Fibroblast of skin of right quadriceps (primary cell): ENCODE data around the gene ARL6IP6.
"Not testable (repeated sequence)": the region's sequence is repeated elsewhere in the genome, so short reads cannot be mapped to it uniquely, and the experiment has no call there.

Experiments
- DNase-seq: peaks from one replicate; pipeline ENCODE4 v3.0.0-alpha.2; 2013

The ARL6IP6 gene

GRCh38 chr2:152718076-152718908 lies at the start of gene ARL6IP6:
Gene ARL6IP6 (plus strand): TSS chr2:152718620. CDS start chr2:152718625, 5 bp downstream.
- DNase-seq = peak; percentile 89

- DNase-seq = no peak
Observed at GRCh38 chr2:152674334-152674733, 44.1 kb upstream of the ARL6IP6 start.

DNA sequence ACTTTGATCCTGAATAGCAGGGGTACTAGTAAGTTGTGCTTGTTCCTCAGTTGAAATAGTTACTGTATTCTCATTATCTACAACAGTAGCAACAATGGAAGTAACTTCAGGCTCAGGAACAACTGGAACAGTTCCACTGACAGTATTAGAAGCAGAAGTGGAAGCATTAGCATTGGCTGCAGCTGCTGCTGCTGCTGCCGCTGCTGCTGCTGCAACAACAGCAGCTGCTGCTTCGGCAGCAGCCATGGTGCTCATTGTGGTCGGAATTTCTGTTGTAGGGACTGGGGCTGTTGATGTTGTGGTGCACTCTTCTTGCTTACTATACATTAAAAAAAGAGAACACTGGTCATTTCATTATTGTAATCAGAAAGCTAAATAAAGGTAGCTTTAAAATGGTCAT lies 42.0 kb upstream of the ARL6IP6 start:
- no peak for DNase-seq

DNA sequence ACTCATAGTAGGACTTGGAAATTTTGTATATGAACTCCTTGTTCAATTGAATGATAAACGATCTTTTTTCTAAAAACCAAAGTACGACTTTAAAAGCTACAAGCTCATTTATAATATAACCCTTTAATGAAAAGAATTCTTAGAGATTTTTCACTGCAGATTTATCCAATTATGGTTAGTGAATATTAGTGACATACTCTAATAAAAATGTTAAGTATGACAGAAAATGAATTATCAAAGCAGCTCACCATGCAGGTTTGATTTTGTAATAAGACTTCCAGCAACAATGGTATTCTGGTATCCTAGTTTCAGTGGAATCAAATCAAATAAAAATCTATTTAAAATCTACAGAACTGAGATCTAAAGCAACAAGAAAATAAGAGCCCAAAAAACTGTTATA lies 39.6 kb upstream of the ARL6IP6 start:
- DNase-seq = no peak

- no peak for DNase-seq
Observed at GRCh38 chr2:152682663-152683062, 35.8 kb upstream of the ARL6IP6 start.

DNA sequence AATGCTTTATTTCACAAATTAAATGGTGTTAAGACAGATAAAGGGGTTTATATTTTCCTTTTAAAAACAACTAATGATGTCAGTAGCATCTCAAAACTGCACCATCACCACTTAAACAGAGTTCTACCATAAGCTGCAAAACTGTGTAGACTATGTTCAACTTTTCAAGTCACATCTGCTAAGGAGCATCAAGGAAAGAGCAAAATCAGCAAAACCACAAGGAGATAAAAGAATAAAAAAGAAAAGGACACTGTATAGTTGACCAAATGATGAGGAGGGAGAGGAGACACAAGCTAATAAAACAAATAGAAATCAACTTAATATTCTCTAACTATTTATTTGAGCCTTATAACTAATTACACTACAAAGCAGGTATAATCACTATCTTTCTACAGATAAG lies 35.0 kb upstream of the ARL6IP6 start:
- DNase-seq = no peak

DNA sequence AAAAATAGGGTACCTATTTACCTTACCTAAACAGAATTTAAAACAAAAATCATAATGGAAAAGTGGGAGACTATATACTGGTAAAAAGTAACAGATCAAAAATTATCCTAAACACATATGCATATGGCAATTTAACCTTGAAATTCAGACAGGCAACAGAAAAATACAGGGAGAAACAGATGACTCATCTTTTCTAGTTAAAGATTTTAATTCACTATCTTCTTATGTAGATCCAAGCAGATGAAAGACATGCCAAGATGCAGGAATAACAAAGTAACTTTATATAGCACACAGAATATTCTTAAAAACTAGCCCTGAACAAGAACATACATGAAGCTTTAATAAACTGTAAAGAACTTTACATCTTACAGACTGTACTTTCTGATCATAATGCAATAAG lies 32.1 kb upstream of the ARL6IP6 start:
- no peak for DNase-seq

DNA sequence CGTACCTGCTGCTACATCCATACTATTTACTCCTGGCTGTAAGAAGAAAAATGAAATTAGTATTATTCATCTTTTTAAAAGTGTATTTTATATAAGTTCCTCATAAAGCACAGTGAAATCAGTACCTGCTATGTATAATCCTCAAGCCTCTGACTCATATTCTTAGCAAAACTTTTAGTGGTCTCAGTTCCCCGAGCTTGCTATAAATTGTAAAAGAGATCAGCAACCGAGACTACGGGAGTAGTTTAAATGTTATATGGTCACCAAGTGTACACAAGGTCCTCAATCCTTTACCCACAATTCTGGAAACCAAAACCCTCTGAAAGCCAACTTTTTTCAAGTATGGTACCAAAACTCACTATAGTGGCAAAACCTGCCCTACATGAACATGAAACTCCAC lies 25.4 kb upstream of the ARL6IP6 start:
- no peak for DNase-seq

DNA sequence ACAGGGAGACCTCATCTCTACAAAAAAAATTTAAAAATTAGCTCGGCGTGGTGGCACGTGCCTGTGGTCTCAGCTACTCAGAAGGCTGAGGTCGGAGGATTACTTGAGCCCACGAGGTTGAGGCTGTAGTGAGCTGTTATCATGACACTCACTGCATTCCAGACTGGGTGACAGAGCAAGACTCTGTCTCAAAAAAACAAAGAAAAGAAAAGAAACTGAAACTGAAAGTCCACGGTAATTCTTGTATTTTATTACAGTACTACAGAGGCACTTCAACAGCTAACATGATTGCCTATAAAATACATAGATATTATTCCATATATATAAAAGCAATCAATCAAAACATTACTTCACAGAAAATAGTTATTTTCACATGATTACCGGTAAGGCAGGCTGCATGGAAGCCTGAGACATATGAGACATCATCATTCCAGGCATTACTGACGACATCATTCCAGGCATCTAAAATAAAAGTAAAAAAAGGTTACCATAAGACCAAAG lies 24.2 kb upstream of the ARL6IP6 start:
- peak; percentile 64 for DNase-seq

DNA sequence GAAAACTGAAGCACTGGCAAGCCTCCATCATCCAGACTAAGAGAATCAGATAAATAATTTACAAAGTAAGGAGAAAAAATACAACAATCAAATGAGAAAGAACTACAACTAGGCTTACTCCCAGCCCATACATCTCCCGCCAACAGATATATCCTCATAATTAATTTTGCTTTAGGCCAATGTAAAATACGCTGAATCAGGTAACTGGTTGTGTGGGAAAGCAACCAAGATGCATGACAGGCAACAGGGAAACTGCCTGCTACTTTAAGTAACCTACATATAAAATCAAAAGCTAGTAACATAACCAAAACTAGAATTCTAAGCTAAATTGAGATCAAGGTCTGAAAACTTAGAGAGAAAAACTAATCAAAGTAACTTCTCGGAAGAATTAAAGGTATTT lies 22.7 kb upstream of the ARL6IP6 start:
- DNase-seq = no peak

GRCh38 chr2:152696476-152696875 lies 21.9 kb upstream of the ARL6IP6 start:
- DNase-seq = peak; percentile 34

DNA sequence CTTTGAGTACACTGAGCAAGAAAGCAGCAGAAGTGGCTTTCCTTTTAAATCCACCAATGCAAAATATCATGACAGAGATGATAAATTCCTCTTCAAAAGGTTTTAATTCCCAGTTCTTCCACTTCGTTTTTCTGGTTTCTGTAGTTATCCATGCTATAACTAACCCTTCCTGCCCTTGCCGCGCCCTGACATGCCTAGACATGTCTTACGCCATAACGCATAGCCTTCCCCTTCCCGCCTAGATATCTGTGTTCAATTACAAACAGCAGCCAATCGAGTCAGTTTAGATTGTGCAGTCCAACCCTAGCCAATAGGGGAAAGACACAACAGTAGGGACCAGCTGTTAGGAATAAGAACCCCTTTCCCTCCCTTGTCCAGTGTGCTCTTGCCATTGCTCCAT lies 17.2 kb upstream of the ARL6IP6 start:
- DNase-seq = no peak

- DNase-seq = no peak
Observed at GRCh38 chr2:152706477-152707021, 11.9 kb upstream of the ARL6IP6 start.

- DNase-seq = no peak
Observed at GRCh38 chr2:152708742-152709141, 9.7 kb upstream of the ARL6IP6 start.

- DNase-seq = peak; percentile 5
Observed at GRCh38 chr2:152710713-152711112, 7.7 kb upstream of the ARL6IP6 start.

DNA sequence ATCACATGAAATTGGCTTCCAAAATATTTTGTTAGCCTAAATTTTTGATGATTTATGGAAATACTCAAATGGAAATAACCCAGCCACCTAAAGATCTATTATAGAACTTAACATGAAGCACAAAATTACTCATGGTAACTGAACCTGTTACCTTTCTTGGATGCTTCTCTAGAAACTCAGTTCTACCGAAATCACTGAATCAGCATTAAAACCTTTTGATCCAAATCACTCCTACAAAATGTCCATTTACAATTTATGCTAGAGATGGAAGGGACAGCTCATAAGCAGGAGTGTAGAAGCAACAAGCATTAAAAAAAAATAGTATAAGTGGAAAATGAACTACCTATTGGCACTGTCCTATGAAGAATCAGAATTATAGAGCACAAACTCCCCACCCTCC lies 3.3 kb upstream of the ARL6IP6 start:
- DNase-seq = no peak

GRCh38 chr2:152715854-152716428 lies 2.5 kb upstream of the ARL6IP6 start:
- peak; percentile 18 for DNase-seq

DNA sequence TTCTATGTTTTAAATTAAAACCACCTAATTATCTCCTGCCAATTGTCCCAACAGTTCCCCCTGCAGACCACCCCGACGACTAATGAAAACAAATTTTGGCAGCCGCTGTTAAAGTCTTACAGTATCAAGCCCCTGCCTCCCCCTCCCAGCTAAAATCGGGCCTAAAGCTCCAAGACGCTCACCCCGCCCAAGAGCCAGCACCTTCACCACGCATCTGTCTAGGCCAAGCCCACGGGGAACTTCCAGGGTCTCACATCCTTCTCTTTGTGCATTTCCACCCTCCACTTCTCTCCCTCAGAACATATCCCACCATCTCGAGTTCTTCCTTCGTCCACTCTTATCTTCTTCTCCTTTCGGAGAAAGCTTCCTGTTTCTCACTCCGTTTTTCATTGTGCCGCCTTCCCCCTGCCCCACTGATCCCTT lies 1.6 kb upstream of the ARL6IP6 start:
- DNase-seq = no peak

DNA sequence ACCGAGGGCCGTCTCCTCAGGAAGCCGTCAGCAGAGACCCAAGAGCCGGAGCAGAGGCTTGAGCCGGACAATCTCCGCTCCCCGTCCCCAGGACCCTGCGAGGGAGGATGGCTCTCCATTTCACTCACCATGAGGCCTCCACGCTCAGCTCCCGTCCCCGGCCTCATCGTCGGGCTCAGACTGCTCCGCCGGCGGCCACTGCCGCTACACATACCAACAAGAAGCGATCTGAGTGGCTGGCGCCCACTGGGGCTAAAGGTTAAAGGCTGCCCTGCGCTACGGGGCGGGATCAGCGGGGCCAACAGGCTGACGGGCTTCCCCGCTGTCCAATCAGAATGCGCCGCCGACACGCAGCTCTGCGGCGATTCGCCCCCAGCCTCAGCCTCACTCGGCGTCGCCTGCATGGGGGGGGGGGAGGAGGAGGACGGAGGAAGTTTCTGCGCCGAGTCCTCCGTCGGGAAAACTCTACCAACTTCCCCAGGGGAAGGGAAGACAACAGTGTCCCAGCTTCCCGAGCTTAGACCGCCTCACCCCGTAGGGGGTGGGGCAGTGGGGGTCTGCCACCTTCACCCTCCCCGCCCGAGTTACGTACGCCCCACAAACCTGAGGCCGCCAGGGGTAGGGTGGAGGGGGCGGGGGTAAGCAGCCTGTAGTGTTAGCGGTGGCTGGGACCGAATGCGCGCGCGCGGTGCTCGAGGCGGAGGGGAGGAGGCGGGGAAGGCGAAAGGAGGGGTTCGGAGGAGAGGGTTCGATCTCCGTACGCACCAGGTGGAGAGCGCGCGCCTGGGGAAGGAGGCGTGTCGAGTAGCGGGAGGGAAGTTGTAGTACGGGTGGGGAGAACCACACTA lies 968 bp upstream of the ARL6IP6 start, which contains the start of gene PRPF40A:
TSS of gene PRPF40A (minus strand) at position 234 of the 848 bp plus-strand sequence. CDS start at position 212, 22 bp downstream.
- DNase-seq = peak; percentile 98

GRCh38 chr2:152718909-152719645 lies 657 bp downstream of the ARL6IP6 start:
- peak; percentile 18 for DNase-seq

GRCh38 chr2:152720794-152721193 lies 2.4 kb downstream of the ARL6IP6 start:
- no peak for DNase-seq

GRCh38 chr2:152722639-152723038 lies 4.2 kb downstream of the ARL6IP6 start:
- DNase-seq = not testable (repeated sequence)
